Testis (tissue), 2 donors: ENCODE measurements around the gene SBK2.

Experiments used
- POLR2A ChIP-seq: fragments of 450-650 bp; IDR thresholded peaks from one replicate; pipeline ENCODE4 v1.6.1; 2017; ENCODE audit warnings: antibody characterized with exemption, mild to moderate bottlenecking, moderate library complexity
- TF ChIP-seq, protein P1 (sequence below), 3 experiments: fragments of 450-650 bp in 2 of 3; fragments of 200-600 bp in 1 of 3; sonication (generic) in 1 of 3; IDR thresholded peaks; one replicate each; pipeline ENCODE4 v1.5.1; 2016 to 2019; ENCODE audit warnings: antibody characterized with exemption in 3 of 3, mild to moderate bottlenecking in 2 of 3, moderate library complexity in 1 of 3

DNA sequence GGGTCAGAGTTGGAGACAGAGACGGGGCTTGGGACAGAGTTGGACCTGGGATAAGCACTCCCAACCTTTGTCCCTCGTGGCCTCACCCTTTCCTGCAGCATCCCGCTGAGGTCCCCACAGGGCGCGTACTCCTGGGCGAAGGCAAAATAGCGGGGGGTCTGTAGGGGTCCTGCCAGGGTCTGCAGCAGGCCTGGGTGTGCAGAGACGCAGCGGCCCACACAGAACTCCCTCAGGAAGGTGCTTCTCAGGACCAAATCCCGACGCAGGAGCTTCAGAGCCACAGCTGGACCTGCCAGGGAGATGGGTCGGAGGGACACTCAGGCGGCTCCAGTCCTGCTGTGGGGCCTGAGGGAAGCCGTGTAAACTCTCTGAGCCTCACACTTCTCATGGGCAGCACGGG lies 7.1 kb upstream of the SBK2 start:
- TF ChIP-seq, protein P1, sequence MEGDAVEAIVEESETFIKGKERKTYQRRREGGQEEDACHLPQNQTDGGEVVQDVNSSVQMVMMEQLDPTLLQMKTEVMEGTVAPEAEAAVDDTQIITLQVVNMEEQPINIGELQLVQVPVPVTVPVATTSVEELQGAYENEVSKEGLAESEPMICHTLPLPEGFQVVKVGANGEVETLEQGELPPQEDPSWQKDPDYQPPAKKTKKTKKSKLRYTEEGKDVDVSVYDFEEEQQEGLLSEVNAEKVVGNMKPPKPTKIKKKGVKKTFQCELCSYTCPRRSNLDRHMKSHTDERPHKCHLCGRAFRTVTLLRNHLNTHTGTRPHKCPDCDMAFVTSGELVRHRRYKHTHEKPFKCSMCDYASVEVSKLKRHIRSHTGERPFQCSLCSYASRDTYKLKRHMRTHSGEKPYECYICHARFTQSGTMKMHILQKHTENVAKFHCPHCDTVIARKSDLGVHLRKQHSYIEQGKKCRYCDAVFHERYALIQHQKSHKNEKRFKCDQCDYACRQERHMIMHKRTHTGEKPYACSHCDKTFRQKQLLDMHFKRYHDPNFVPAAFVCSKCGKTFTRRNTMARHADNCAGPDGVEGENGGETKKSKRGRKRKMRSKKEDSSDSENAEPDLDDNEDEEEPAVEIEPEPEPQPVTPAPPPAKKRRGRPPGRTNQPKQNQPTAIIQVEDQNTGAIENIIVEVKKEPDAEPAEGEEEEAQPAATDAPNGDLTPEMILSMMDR (IDR thresholded peaks at IDR 0.05) = no peak
- TF ChIP-seq POLR2A = no peak
